ENCODE data around the gene CLRN2. TPM values are rescaled to one million over a fixed set of nuclear protein-coding genes. Genes with fewer than 3 reads are reported as not detected.

The CLRN2 gene
- total RNA-seq, 1 donor from 2014 or later: not detected

Other genes starting within 250 kb of the CLRN2 start
- gene QDPR, start 3.1 kb upstream of the CLRN2 start, total RNA-seq: 50.2 TPM
- 52.7 TPM for gene LAP3, start 62.0 kb downstream of the CLRN2 start, total RNA-seq
- 18.1 TPM for gene MED28, start 99.5 kb downstream of the CLRN2 start, total RNA-seq